ENCODE data around the gene EFS.

EFS gene

GRCh38 chr14:23408307-23408630 is 43.3 kb upstream of the EFS start:
- DNase-seq = no peak
- Histone ChIP-seq H3K4me2 (ENCODE audit: insufficient read depth, low read length) (no peak overlapping the region), H3K36me3 (ENCODE audit: insufficient read depth, low read length) (no peaks in the 10 kb centered on the region), H3K9ac (ENCODE audit: low read depth, low read length) (no peak overlapping the region), H4K20me1 (ENCODE audit: insufficient read depth, low read length) (no peaks in the 10 kb centered on the region; the same call in none of the 2 replicates), H3K27me3 (ENCODE audit: insufficient read depth, low read length, poor library complexity) (peaks cover 33% of the 10 kb centered on the region), H2AFZ (ENCODE audit: low read depth, low read length) (no peak overlapping the region), H3K4me3 (ENCODE audit: low read depth in 1 of 2, low read length in 2 of 2) (no peak overlapping the region), H3K9me3 (ENCODE audit: insufficient read depth, low read length, severe bottlenecking) (no peaks in the 10 kb centered on the region), H3K79me2 (ENCODE audit: insufficient read depth, low read length) (no peaks in the 10 kb centered on the region), H3K4me1 (ENCODE audit: insufficient read depth, low read length) (no peaks in the 10 kb centered on the region), H3K27ac (ENCODE audit: low read length) (no peak overlapping the region)
- no peak for ATAC-seq (ENCODE audit: insufficient read depth, low read depth)
- TF ChIP-seq EZH2 (IDR thresholded peaks at IDR 0.05; ENCODE audit: borderline replicate concordance, low read depth, low read length, severe bottlenecking) = no peak
- no peak for TF ChIP-seq CTCF (IDR thresholded peaks at IDR 0.05; ENCODE audit: borderline replicate concordance, extremely low read depth, low read length, poor library complexity, severe bottlenecking)

GRCh38 chr14:23407516-23408306 is 42.7 kb upstream of the EFS start, which contains the start of gene MYH6:
Gene MYH6 (minus strand): TSS chr14:23408273. CDS start chr14:23407223, 1,050 bp downstream.
- H3K79me2 ChIP-seq (ENCODE audit: insufficient read depth, low read length) = no peaks in the 10 kb centered on the region
- DNase-seq (no peak), ATAC-seq (ENCODE audit: insufficient read depth, low read depth) (no peak)
- no peak within 1 kb of the TSS for H3K4me3 ChIP-seq (ENCODE audit: low read depth in 1 of 2, low read length in 2 of 2)
- no peaks in the 10 kb centered on the region for H3K36me3 ChIP-seq (ENCODE audit: insufficient read depth, low read length)
- TF ChIP-seq CTCF (IDR thresholded peaks at IDR 0.05; ENCODE audit: borderline replicate concordance, extremely low read depth, low read length, poor library complexity, severe bottlenecking) = no peak
- no peak for TF ChIP-seq EZH2 (IDR thresholded peaks at IDR 0.05; ENCODE audit: borderline replicate concordance, low read depth, low read length, severe bottlenecking)
- H2AFZ ChIP-seq (ENCODE audit: low read depth, low read length) = no peak within 1 kb of the TSS
- H4K20me1 ChIP-seq (ENCODE audit: insufficient read depth, low read length) = no peaks in the 10 kb centered on the region; the same call in none of the 2 replicates
- peaks cover 33% of the 10 kb centered on the region for H3K27me3 ChIP-seq (ENCODE audit: insufficient read depth, low read length, poor library complexity)
- H3K4me2 ChIP-seq (ENCODE audit: insufficient read depth, low read length) = no peak within 1 kb of the TSS
- H3K27ac ChIP-seq (ENCODE audit: low read length) = no peak within 1 kb of the TSS
- H3K9ac ChIP-seq (ENCODE audit: low read depth, low read length) = no peak within 1 kb of the TSS
- H3K9me3 ChIP-seq (ENCODE audit: insufficient read depth, low read length, severe bottlenecking) = no peaks in the 10 kb centered on the region
- H3K4me1 ChIP-seq (ENCODE audit: insufficient read depth, low read length) = no peaks in the 10 kb centered on the region

- DNase-seq = no peak
- no peaks in the 10 kb centered on the region for H3K4me1 ChIP-seq (ENCODE audit: insufficient read depth, low read length)
- H3K36me3 ChIP-seq (ENCODE audit: insufficient read depth, low read length) = no peaks in the 10 kb centered on the region
- H3K27ac ChIP-seq (ENCODE audit: low read length) = no peak overlapping the region
- no peak overlapping the region for H3K9ac ChIP-seq (ENCODE audit: low read depth, low read length)
- no peaks in the 10 kb centered on the region for H3K79me2 ChIP-seq (ENCODE audit: insufficient read depth, low read length)
- H3K4me2 ChIP-seq (ENCODE audit: insufficient read depth, low read length) = no peak overlapping the region
- H4K20me1 ChIP-seq (ENCODE audit: insufficient read depth, low read length) = no peaks in the 10 kb centered on the region; the same call in none of the 2 replicates
- ATAC-seq (ENCODE audit: insufficient read depth, low read depth) = no peak
- no peak overlapping the region for H2AFZ ChIP-seq (ENCODE audit: low read depth, low read length)
- H3K9me3 ChIP-seq (ENCODE audit: insufficient read depth, low read length, severe bottlenecking) = no peaks in the 10 kb centered on the region
- TF ChIP-seq EZH2 (IDR thresholded peaks at IDR 0.05; ENCODE audit: borderline replicate concordance, low read depth, low read length, severe bottlenecking) = no peak
- TF ChIP-seq CTCF (IDR thresholded peaks at IDR 0.05; ENCODE audit: borderline replicate concordance, extremely low read depth, low read length, poor library complexity, severe bottlenecking) = no peak
- peaks cover 33% of the 10 kb centered on the region for H3K27me3 ChIP-seq (ENCODE audit: insufficient read depth, low read length, poor library complexity)
- H3K4me3 ChIP-seq (ENCODE audit: low read depth in 1 of 2, low read length in 2 of 2) = no peak overlapping the region
These were observed 41.9 kb upstream of the EFS start for GRCh38 chr14:23406725-23407355.
